ENCODE data around the gene SUN2. TPM values are rescaled to one million over a fixed set of nuclear protein-coding genes. Genes with fewer than 3 reads are reported as not detected.

SUN2 gene
- total and polyA plus RNA-seq, 9 of the 15 experiments (the other 6 are each of a cell fraction or from before 2014, with no cell fraction given) = 0.11 to 42.6 (median 16.7) TPM

- no peak for TF ChIP-seq ZNF592 (IDR thresholded peaks at IDR 0.05)
- no peak for TF ChIP-seq MECOM (CRISPR knock-in tag; IDR thresholded peaks at IDR 0.05)
- TF ChIP-seq CBX2 (IDR thresholded peaks at IDR 0.05; ENCODE audit: insufficient read depth, low read length, poor library complexity, severe bottlenecking) = no peak
- 0 out of 2 replicates have a peak, but pooled peaks have one; percentile 27 for TF ChIP-seq MYC (IDR thresholded peaks at IDR 0.05; ENCODE audit: low read depth, low read length)
- TF ChIP-seq MYC (CRISPR knock-in tag; IDR thresholded peaks at IDR 0.05; ENCODE audit: borderline replicate concordance, low read depth) = no peak
- no peak for TF ChIP-seq GABPB1 (CRISPR knock-in tag; IDR thresholded peaks at IDR 0.05)
- TF ChIP-seq TEAD4 (IDR thresholded peaks at IDR 0.05; ENCODE audit: low read length) = no peak
- no peak for TF ChIP-seq TEAD4 (CRISPR knock-in tag; IDR thresholded peaks at IDR 0.05; ENCODE audit: borderline replicate concordance)
- TF ChIP-seq RBBP5 (IDR thresholded peaks at IDR 0.05; ENCODE audit: borderline replicate concordance, insufficient read depth, low read length, poor library complexity, severe bottlenecking) = peak; percentile 5
- TF ChIP-seq NR3C1 (CRISPR knock-in tag; IDR thresholded peaks at IDR 0.05) = 0 out of 2 replicates have a peak, but pooled peaks have one; percentile 13
- TF ChIP-seq THRA (IDR thresholded peaks at IDR 0.05) = no peak
- TF ChIP-seq MBD1 (CRISPR knock-in tag; IDR thresholded peaks at IDR 0.05) = no peak
- TF ChIP-seq ILF3 (IDR thresholded peaks at IDR 0.05; ENCODE audit: borderline replicate concordance) = 0 out of 2 replicates have a peak, but pooled peaks have one; percentile 9
- no peak for TF ChIP-seq ZBTB49 (CRISPR knock-in tag; IDR thresholded peaks at IDR 0.05; ENCODE audit: borderline replicate concordance)
- no peak for TF ChIP-seq FOXM1 (IDR thresholded peaks at IDR 0.05; ENCODE audit: low read depth)
- TF ChIP-seq FOXM1 (CRISPR knock-in tag; IDR thresholded peaks at IDR 0.05; ENCODE audit: low read depth) = no peak
- TF ChIP-seq NFRKB (IDR thresholded peaks at IDR 0.05; ENCODE audit: low read depth) = no peak
- TF ChIP-seq ZNF764 (CRISPR knock-in tag; IDR thresholded peaks at IDR 0.05; ENCODE audit: low read depth) = no peak
- TF ChIP-seq PTBP1 (IDR thresholded peaks at IDR 0.05; ENCODE audit: low read depth, low read length) = no peak
- TF ChIP-seq ZNF239 (CRISPR knock-in tag; IDR thresholded peaks at IDR 0.05) = no peak
Observed at GRCh38 chr22:38700270-38700788, 55.5 kb downstream of the SUN2 start (continued).
